ENCODE data around the gene RECQL.
"Not testable (repeated sequence)": the region's sequence is repeated elsewhere in the genome, so short reads cannot be mapped to it uniquely, and the experiment has no call there.

The RECQL gene

DNA sequence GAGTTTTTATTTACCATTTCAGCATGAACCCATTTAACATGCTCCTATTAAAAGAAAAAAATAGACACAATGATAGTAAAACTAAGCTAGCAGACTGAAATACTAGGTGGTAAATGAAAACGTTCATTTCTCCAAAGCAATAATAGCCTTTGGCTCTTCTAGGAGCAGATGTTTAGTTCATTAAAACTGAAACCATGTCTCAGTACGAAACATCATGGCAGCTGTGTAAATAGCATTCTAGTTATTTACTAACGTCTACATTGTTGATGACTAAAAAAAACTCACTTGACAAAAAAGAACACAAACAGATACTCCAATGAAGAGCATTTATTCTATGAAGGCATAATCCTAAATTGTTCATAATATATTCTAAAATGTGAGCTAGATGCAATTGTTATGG lies 17.9 kb downstream of the RECQL start:
- no peak overlapping the region for H3K4me3 ChIP-seq (ENCODE audit: low read depth, low read length)
- no peak for DNase-seq (ENCODE audit: low read depth)
- TF ChIP-seq, protein P1, sequence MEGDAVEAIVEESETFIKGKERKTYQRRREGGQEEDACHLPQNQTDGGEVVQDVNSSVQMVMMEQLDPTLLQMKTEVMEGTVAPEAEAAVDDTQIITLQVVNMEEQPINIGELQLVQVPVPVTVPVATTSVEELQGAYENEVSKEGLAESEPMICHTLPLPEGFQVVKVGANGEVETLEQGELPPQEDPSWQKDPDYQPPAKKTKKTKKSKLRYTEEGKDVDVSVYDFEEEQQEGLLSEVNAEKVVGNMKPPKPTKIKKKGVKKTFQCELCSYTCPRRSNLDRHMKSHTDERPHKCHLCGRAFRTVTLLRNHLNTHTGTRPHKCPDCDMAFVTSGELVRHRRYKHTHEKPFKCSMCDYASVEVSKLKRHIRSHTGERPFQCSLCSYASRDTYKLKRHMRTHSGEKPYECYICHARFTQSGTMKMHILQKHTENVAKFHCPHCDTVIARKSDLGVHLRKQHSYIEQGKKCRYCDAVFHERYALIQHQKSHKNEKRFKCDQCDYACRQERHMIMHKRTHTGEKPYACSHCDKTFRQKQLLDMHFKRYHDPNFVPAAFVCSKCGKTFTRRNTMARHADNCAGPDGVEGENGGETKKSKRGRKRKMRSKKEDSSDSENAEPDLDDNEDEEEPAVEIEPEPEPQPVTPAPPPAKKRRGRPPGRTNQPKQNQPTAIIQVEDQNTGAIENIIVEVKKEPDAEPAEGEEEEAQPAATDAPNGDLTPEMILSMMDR (IDR thresholded peaks at IDR 0.05; ENCODE audit: low read depth, low read length, missing control alignments) = no peak

DNA sequence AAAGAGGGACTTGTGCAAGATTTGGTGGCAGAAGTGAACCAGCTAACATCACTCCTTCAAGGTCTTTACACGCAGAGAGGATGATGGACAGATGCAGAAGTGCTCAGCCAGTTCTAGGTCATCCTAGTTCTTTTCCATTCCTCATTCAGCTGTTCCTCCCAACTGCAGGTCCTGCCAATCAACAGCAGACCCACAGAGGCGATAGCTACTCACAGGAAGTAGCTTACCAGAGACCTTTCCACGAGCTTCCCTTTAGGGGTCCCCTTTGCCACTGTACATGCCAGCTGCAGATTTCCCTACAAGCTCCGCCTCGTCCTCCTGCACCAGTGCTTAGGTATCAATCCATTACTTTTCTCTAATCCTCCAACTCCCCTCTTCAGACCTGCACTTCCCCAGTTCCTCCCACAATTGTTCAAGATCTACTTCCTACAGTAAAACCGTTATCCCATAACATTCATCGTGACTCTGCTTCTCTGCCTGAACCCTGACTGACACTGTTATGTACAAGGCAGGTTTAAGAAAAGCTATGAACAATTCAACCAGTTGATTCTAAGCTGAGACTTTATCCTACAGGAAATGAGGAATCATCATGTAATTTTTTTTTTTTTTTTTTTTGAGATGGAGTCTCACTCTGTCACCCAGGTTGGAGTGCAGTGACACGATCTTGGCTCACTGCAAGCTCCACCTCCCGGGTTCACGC lies 22.5 kb downstream of the RECQL start:
- DNase-seq (ENCODE audit: low read depth) = no peak
- TF ChIP-seq, protein P1 (IDR thresholded peaks at IDR 0.05; ENCODE audit: low read depth, low read length, missing control alignments) = no peak
- no peak overlapping the region for H3K4me3 ChIP-seq (ENCODE audit: low read depth, low read length)

DNA sequence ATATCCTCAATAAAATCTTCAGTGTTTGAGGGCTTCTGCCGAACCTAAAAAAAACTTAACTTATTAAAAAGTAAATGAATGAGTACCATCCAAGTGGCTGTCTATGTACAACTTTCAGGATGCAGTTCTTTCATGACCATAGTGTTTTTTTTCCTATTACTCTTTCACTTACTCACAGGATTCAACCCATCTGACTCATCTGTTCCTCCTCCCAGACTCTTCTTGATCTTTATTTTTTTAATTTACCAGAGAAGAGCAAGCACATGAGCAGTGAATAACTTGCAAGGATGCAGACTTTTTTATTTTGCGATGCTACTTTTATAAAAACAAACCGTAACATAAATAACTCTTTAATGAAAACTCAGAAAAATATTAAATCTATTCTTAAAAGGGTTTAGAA lies 24.5 kb downstream of the RECQL start:
- TF ChIP-seq, protein P1 (IDR thresholded peaks at IDR 0.05; ENCODE audit: low read depth, low read length, missing control alignments) = no peak
- DNase-seq (ENCODE audit: low read depth) = no peak
- no peak overlapping the region for H3K4me3 ChIP-seq (ENCODE audit: low read depth, low read length)

DNA sequence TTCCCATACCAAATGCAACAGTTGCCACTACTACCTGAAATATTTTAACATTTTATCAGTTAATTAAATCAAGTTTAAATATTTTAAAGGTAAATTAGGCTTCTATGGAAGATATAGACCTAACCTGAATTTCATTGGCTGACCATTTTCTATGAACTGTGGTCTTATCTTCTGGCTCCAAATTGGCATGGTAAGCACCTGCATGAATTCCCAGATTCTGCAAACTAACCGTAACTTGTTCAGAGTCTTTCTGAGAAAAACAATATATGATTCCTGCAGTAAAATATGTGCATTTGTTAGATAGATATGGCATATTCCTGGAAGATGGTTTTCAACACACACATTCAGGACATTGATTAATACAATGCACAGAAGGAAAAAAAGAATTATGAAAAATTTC lies 25.9 kb downstream of the RECQL start:
- DNase-seq (ENCODE audit: low read depth) = no peak
- no peak overlapping the region for H3K4me3 ChIP-seq (ENCODE audit: low read depth, low read length)
- TF ChIP-seq, protein P1 (IDR thresholded peaks at IDR 0.05; ENCODE audit: low read depth, low read length, missing control alignments) = no peak

DNA sequence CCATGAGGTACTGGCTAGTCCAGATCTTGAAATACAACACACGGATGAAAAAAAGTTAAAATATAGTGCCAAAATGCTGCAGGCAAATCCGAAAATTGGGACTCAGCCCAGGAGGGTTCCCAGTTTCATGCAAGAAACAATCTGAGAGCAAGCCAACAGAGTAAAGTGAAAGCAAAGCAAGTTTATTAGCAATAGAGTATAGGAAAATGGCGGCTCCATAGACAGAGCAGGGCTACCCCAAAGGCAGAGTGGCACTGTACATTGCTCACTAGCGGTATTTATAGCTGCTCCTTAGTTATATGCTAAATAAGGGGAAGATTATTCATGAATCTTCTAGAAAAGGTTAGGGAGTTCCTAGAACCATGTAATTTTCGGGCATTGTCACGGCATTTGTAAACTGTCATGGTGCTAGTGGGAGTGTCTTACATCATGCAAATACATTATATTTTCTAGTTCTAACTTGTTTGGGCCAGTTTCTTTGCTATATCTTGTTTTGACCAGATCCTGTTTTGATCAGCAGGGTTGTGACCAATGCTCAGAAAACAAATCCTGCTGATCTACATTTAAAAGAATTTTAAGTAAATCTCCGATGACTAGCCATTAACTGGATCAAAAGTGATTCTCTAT lies 29.1 kb downstream of the RECQL start:
- no peak overlapping the region for H3K4me3 ChIP-seq (ENCODE audit: low read depth, low read length)
- DNase-seq (ENCODE audit: low read depth) = no peak
- TF ChIP-seq, protein P1 (IDR thresholded peaks at IDR 0.05; ENCODE audit: low read depth, low read length, missing control alignments) = no peak

DNA sequence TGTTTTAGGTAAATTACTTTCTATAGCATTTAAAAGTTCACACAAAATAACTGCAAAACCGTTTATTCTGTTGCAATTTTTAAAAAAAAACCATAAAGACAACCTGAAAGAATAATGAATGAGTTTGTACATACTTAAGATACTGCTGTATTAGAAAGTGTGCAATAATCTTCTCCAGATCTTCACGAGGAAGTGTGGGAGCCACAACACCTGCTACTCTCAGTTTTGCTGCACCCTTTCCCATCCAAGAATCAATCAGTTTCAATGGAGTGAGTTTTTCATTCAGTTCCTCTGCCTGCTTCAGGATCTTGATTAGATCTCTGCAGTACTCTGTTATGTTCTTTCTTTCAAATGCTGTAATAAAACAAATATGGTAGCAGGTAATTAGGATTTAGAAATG lies 30.1 kb downstream of the RECQL start:
- H3K4me3 ChIP-seq (ENCODE audit: low read depth, low read length) = no peak overlapping the region
- TF ChIP-seq, protein P1 (IDR thresholded peaks at IDR 0.05; ENCODE audit: low read depth, low read length, missing control alignments) = no peak
- no peak for DNase-seq (ENCODE audit: low read depth)

DNA sequence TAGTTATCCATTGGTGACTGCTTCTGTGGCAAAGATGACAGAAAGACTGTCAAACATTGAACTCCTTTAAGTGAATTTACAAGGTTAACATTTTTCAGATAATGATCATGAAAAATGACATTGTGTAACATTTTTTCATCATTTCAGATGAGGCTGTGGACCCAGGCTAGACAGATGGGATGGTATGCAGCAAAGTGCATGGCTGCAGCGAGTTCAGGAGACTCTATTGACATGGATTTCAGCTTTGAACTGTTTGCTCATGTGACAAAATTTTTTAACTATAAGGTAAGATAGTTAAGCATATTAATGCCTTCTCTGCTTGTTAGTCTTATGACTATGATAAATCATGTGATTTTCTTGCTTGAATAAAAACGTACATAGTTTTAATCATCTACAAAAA lies 34.1 kb downstream of the RECQL start:
- DNase-seq (ENCODE audit: low read depth); H3K4me3 ChIP-seq (ENCODE audit: low read depth, low read length): not testable (repeated sequence)

Measured in GM12864 (cell line).